Nephron (organoid): ENCODE results near the gene FBXL7.
A peak's percentile ranks its signal among the peaks of the same experiment; 100 is the strongest.

Source experiments
- H3K27ac Mint-ChIP-seq, 3 experiments: 2 replicates each; pipeline ENCODE4 v1.8.0; 2020; ENCODE audit warnings: mixed read lengths in 3 of 3, mild to moderate bottlenecking in 2 of 3, moderate library complexity in 1 of 3
- H3K27me3 Mint-ChIP-seq: 2 replicates; pipeline ENCODE4 v1.8.0; 2021; ENCODE audit warnings: low read depth, mild to moderate bottlenecking, moderate library complexity, mixed read lengths
- H3K36me3 Mint-ChIP-seq: 2 replicates; pipeline ENCODE4 v1.8.0; 2020; ENCODE audit warnings: low read depth, mixed read lengths
- H3K4me1 Mint-ChIP-seq: 2 replicates; pipeline ENCODE4 v1.8.0; 2020; ENCODE audit warnings: mixed read lengths
- H3K4me3 Mint-ChIP-seq, 3 experiments: 2 replicates each; pipeline ENCODE4 v1.8.0; 2020; ENCODE audit warnings: mild to moderate bottlenecking in 3 of 3, mixed read lengths in 3 of 3, moderate library complexity in 2 of 3
- H3K9me3 Mint-ChIP-seq: 2 replicates; pipeline ENCODE4 v1.8.0; 2020; ENCODE audit warnings: mixed read lengths
- TF ChIP-seq, protein P1 (sequence below), 3 experiments: fragments of 200-600 bp; sonication (generic); IDR thresholded peaks; one replicate each; pipeline ENCODE4 v1.5.0; 2021; ENCODE audit warnings: antibody characterized with exemption in 3 of 3; ENCODE audit not compliant: unreplicated experiment in 3 of 3

Gene FBXL7

DNA sequence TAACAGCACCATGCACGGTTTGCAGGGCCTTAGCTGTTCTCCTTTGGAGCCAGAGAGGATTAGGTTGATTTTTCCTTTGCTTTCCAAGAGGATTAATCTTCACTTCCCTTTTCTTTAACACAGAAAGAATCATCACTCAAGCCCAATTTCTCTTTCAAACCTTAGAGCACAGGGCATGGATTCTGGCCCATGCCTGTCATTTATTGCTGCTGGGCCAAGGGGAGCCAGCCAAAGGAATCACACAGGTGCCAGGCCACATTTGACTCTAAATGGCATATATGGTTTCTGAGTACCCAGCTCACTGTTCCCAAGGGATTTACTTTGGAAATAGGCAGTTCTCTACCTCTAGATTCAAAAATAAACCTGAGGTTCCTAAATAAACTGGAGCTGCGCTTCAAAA, 58.3 kb downstream of the FBXL7 start:
- Mint-ChIP-seq H3K36me3 (peaks cover 42% of the 10 kb centered on the region), H3K27me3 (no peaks in the 10 kb centered on the region), H3K4me3 (no peak overlapping the region), H3K4me1 (peaks cover 43% of the 10 kb centered on the region), H3K27ac (peak overlapping the region in 1 of 3 experiments; percentile 42), H3K9me3 (peaks cover 7% of the 10 kb centered on the region)
- TF ChIP-seq, protein P1, sequence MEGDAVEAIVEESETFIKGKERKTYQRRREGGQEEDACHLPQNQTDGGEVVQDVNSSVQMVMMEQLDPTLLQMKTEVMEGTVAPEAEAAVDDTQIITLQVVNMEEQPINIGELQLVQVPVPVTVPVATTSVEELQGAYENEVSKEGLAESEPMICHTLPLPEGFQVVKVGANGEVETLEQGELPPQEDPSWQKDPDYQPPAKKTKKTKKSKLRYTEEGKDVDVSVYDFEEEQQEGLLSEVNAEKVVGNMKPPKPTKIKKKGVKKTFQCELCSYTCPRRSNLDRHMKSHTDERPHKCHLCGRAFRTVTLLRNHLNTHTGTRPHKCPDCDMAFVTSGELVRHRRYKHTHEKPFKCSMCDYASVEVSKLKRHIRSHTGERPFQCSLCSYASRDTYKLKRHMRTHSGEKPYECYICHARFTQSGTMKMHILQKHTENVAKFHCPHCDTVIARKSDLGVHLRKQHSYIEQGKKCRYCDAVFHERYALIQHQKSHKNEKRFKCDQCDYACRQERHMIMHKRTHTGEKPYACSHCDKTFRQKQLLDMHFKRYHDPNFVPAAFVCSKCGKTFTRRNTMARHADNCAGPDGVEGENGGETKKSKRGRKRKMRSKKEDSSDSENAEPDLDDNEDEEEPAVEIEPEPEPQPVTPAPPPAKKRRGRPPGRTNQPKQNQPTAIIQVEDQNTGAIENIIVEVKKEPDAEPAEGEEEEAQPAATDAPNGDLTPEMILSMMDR (IDR thresholded peaks at IDR 0.05; ENCODE audit: unreplicated experiment in 3 of 3): no peak

DNA sequence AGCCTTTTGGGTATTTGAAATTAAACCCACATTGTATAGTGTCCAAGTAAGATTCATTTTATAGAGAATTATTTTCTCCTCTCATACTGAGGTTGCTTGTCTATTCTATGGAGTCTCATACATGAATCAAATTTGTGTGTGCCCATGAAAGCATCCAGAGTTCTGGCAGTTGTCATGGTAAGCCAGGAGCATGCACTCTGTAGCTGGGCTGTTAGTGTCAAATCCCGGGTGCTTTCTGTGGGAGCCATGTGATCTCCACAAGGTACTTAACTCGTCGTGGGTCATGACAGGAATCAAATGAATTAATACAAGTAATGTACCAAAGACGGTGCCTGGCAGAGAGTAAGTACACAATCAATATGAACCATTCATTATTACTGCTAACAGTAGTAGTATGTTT, 58.7 kb downstream of the FBXL7 start:
- H3K4me1 Mint-ChIP-seq: peaks cover 42% of the 10 kb centered on the region
- peaks cover 45% of the 10 kb centered on the region for H3K36me3 Mint-ChIP-seq
- H3K27me3 Mint-ChIP-seq: no peaks in the 10 kb centered on the region
- TF ChIP-seq, protein P1 (IDR thresholded peaks at IDR 0.05; ENCODE audit: unreplicated experiment in 3 of 3): no peak
- H3K27ac Mint-ChIP-seq: no peak overlapping the region
- H3K4me3 Mint-ChIP-seq: no peak overlapping the region
- H3K9me3 Mint-ChIP-seq: peaks cover 7% of the 10 kb centered on the region

DNA sequence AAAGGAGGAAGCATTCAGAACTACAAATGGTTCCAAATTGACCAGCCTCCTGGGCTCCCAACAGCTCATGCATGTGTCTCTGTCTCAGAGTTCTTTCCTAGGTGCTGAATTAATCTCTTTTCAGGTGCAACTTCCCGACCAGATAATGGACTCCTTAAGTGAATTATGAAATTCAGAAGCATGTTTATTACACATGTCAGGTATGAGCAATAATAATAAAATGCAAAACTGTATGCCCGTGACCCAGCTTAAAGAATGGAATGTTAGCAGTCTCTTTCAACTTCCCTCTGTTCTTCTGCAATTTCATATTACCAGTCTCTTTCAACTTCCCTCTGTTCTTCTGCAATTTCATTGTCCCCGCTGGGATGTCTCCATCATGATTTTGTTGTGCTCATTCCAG, 60.4 kb downstream of the FBXL7 start:
- TF ChIP-seq, protein P1 (IDR thresholded peaks at IDR 0.05; ENCODE audit: unreplicated experiment in 3 of 3): no peak
- no peak overlapping the region for H3K27ac Mint-ChIP-seq
- H3K27me3 Mint-ChIP-seq: no peaks in the 10 kb centered on the region
- no peak overlapping the region for H3K4me3 Mint-ChIP-seq
- peaks cover 38% of the 10 kb centered on the region for H3K36me3 Mint-ChIP-seq
- H3K9me3 Mint-ChIP-seq: peaks cover 7% of the 10 kb centered on the region
- H3K4me1 Mint-ChIP-seq: peaks cover 29% of the 10 kb centered on the region

DNA sequence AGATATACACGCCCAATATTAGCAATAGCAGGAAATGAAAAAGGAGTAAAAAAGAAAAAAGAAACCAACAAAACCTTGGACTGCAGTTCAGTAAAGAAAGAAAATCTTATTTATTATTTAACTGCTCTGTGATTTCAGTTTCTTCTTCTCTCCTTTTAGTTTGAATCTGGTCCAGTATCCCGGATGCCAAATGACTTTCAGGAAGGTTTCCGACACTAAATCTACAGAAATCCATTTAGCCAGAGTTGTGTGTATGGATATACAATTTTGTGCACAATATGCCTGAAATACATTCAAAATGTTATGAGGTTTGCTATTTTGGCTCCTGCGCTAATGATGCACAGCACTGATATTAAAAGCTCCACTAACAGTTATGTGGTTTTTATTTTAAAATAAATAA, 64.5 kb downstream of the FBXL7 start:
- H3K4me1 Mint-ChIP-seq: peaks cover 9% of the 10 kb centered on the region
- peaks cover 7% of the 10 kb centered on the region for H3K9me3 Mint-ChIP-seq
- peaks cover 38% of the 10 kb centered on the region for H3K36me3 Mint-ChIP-seq
- no peak overlapping the region for H3K4me3 Mint-ChIP-seq
- no peaks in the 10 kb centered on the region for H3K27me3 Mint-ChIP-seq
- H3K27ac Mint-ChIP-seq: peak overlapping the region in 1 of 3 experiments; percentile 42
- TF ChIP-seq, protein P1 (IDR thresholded peaks at IDR 0.05; ENCODE audit: unreplicated experiment in 3 of 3): no peak

DNA sequence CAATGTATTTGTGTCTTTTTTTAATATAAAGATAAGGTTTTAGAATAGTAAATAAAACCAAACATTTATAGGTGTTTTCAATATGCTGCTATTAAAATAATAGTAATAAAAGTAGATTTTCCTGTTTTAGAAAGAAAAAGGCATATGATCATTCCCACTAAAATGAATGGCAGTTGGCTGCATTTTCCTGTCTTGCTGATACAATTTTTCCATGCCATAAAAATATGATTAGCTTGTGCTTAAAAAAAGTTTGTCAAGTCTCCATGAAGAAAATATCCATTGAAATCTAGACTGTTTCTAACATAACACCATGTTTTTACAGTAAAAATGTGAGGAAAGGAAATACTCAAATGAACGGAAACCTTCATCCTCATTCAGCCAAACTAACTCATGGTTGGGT, 65.0 kb downstream of the FBXL7 start:
- Mint-ChIP-seq H3K9me3 (peaks cover 7% of the 10 kb centered on the region), H3K27ac (no peak overlapping the region), H3K36me3 (peaks cover 36% of the 10 kb centered on the region), H3K27me3 (no peaks in the 10 kb centered on the region), H3K4me1 (peaks cover 9% of the 10 kb centered on the region), H3K4me3 (no peak overlapping the region)
- TF ChIP-seq, protein P1 (IDR thresholded peaks at IDR 0.05; ENCODE audit: unreplicated experiment in 3 of 3): no peak

DNA sequence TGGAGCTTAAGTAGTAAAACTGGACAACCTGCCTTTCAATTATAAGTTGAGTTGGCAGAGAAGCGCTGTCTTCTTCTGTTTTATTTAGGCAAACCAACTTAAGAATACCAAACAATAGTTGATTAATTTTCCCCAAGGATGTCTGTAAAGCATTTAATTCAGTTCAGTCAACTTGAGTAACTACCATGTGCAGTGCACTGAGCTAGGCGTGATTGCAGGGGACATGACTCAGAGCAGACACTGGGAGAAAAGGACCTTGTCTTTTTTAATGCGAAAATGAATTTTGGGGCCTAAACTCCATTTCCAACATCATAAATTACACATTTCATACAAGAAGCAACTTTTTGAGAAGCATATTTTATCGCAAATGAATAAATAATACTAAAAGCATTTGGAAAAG, 66.3 kb downstream of the FBXL7 start:
- TF ChIP-seq, protein P1 (IDR thresholded peaks at IDR 0.05; ENCODE audit: unreplicated experiment in 3 of 3): no peak
- Mint-ChIP-seq H3K9me3 (peaks cover 10% of the 10 kb centered on the region), H3K36me3 (peaks cover 27% of the 10 kb centered on the region), H3K27me3 (no peaks in the 10 kb centered on the region), H3K27ac (no peak overlapping the region), H3K4me1 (peaks cover 4% of the 10 kb centered on the region), H3K4me3 (no peak overlapping the region)
